ENCODE results near the gene TSTD1.

The TSTD1 gene

DNA sequence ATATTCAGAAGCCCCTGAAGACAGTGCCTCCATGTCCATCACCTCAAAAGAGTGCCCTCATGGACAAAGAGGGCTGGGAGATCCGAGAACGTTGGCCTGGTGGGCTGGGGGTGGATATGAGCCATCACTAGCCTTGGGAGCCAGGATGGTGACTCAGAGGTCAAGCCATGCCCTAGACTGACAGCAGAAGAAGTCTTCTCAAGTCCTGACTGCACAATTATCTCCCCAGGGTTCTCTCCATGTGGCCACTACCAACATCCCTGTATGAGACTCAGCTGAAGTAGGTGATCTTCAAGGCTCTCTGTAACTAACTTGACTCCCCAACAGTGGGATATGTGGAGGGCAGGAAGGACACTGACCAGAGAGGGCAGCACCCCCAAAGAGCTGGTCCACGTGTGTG lies 14.1 kb upstream of the TSTD1 start:
- TF ChIP-seq, protein P1, sequence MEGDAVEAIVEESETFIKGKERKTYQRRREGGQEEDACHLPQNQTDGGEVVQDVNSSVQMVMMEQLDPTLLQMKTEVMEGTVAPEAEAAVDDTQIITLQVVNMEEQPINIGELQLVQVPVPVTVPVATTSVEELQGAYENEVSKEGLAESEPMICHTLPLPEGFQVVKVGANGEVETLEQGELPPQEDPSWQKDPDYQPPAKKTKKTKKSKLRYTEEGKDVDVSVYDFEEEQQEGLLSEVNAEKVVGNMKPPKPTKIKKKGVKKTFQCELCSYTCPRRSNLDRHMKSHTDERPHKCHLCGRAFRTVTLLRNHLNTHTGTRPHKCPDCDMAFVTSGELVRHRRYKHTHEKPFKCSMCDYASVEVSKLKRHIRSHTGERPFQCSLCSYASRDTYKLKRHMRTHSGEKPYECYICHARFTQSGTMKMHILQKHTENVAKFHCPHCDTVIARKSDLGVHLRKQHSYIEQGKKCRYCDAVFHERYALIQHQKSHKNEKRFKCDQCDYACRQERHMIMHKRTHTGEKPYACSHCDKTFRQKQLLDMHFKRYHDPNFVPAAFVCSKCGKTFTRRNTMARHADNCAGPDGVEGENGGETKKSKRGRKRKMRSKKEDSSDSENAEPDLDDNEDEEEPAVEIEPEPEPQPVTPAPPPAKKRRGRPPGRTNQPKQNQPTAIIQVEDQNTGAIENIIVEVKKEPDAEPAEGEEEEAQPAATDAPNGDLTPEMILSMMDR (IDR thresholded peaks at IDR 0.05; ENCODE audit: insufficient read depth, low read length, missing control alignments): no peak
- ChIA-PET POLR2A (interaction anchor here (1.4 kb wide), 1 partner anchor 8 kb away, joined by 3 read pairs; the partner anchor contains the start of gene USF1), CTCF (interaction anchor here (1.0 kb wide), 1 partner anchor 9 kb away, joined by 3 read pairs; no protein-coding TSS in a partner anchor)
- no peak overlapping the region for H3K4me3 ChIP-seq (ENCODE audit: low read depth, low read length)
- DNase-seq (ENCODE audit: low read depth, low spot score): no peak

DNA sequence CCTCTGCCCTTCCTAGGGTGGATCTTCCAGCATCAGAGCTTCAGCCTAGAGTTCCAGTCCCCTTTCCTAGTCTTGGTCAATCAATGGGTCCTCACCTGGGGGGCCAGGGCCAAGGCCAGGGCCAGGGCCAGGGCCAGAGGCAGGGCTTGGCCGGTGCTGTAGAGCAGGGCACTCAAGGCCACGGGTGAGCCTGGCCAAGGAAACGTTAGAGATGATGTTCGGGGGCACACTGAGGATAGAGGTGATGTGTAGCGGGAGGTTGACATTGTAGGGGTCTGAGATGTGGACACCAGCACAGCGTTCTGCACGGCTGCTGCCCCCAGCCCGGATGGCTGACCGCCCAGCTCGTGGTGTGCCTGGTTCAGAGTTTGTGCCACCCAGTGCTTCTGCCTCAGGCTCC lies 12.5 kb upstream of the TSTD1 start:
- DNase-seq (ENCODE audit: low read depth, low spot score): no peak
- CTCF ChIA-PET: interaction anchor here (0.8 kb wide), 1 partner anchor 9 kb away, joined by 3 read pairs; no protein-coding TSS in a partner anchor
- no peak overlapping the region for H3K4me3 ChIP-seq (ENCODE audit: low read depth, low read length)
- TF ChIP-seq, protein P1 (IDR thresholded peaks at IDR 0.05; ENCODE audit: insufficient read depth, low read length, missing control alignments): no peak
- POLR2A ChIA-PET: no interaction called here

DNA sequence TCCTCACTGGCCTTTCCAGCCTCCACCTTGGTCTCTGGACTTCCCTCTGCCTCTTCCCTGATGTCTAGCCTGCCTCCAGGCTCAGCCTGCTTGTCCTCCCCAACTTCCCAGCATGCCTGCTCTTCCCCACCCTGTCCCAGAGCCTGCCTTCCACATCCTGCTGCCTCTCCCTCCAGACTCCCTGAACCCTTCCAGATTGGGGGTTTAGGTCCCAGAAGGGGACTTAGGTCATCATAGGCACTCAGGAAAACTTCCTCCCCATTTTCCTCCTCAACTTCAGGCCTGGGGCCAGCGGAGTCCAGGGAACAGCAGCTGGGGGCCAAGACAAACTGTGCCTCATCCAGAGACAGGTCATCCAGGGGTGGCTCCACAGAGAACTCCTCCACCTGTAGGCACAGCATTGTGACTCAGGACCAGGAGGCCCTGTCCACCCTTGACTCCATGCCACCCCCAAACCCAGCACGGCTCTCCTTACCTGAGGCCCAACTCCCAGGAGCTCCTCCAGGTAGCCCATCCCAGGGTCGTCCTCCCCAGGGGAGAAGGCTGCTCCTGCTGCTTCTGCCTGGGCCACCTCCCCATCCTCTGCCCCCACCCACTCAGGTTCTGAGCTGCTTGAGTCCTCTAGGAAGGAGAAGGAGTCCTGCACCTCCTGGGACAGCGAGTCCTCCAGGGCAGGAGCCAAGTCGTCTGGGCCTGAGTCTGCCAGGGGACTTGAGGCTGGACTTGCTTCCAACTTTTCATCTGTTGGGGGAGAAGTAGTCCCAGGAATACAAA lies 10.4 kb upstream of the TSTD1 start:
- CTCF ChIA-PET: interaction anchor here (1.6 kb wide), 1 partner anchor 19 kb away, joined by 3 read pairs; no protein-coding TSS in a partner anchor
- POLR2A ChIA-PET: no interaction called here
- TF ChIP-seq, protein P1 (IDR thresholded peaks at IDR 0.05; ENCODE audit: insufficient read depth, low read length, missing control alignments): no peak
- H3K4me3 ChIP-seq (ENCODE audit: low read depth, low read length): no peak overlapping the region
- DNase-seq (ENCODE audit: low read depth, low spot score): no peak

DNA sequence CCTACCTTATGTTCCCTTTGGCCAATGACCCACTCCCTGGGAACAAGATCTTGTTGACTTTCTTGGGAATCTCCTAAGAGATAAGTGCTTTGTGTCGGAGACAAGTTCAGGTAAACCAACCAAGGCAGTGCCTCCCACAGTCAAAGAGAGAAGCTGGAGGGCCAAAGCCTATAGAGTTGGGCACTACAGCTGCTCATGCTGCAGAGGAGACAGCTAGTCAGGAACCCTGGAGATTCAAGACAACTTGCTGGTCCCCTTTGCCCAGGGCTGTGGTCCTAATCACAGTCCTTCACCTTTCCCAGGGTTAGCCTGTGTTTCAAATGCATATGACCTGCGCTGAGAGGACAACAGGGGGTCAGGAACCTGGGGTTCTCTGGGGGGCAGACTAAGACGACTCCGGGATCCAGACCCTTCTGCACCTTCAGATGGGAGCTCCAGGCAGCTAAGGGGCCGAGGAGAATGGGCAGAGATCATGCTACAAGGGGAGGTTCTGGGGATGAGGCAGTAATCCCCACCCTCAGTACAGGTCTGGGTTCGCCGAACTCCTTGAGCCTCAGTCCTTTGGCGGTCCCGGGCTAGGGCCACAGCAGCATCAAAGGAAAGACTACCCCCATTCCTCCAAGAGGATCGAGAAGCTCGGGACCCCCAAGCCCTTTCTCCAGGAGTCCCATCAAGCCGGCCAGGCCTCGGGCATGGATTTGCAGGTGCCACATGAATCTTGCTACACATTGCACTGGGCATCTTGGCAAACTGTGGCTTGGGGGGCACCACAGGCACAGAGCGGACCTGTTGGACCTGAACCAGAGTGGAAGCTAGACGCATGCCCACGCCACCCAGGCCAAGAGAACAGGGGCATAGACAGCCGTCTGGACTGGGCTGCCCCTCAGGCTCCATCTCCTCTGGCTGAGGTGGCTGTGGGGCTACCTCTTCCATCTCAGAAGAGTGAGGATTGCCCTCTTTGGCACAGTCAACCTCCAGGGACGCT lies 9.0 kb upstream of the TSTD1 start:
- H3K4me3 ChIP-seq (ENCODE audit: low read depth, low read length): no peak overlapping the region
- POLR2A ChIA-PET: no interaction called here
- no peak for DNase-seq (ENCODE audit: low read depth, low spot score)
- CTCF ChIA-PET: interaction anchor here (1.4 to 9.8 kb wide), 9 partner anchors 7 to 92 kb away, joined by 3 to 107 read pairs (median 7); partner anchors contain the start of gene KLHDC9
- TF ChIP-seq, protein P1 (IDR thresholded peaks at IDR 0.05; ENCODE audit: insufficient read depth, low read length, missing control alignments): no peak

DNA sequence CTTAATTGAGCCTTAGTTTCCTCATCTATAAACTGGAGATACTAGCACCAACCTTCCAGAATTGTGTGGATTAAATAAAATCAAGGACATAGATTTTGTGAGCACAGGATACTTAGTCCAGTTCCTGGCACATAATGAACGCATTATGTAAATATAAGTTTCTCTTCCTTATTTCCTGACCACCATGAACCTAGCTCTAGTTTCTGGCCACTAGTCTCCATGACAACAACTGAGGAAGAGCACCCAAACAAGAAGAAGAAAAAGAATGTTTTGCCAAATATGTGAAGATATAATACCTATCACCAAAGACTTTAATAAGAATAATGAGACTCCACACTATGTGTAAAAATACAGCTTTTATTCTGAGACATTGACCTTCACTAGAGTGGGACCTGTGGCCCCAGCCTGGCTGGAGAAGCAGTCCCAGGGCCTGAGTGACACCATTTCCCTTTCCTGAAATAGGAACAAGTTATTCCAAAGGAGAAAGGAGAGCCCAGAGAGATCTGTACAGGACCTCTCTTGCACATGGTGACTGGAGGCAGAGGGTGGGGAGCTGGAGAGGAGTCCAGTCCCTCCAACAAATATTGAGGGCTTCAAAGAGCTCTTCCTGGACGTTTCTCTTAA lies 8.0 kb upstream of the TSTD1 start:
- no peak for DNase-seq (ENCODE audit: low read depth, low spot score)
- ChIA-PET POLR2A (interaction anchor here (1.1 to 1.9 kb wide), 3 partner anchors 8 to 86 kb away, joined by 3 to 11 read pairs (median 10); partner anchors contain the start of genes DEDD and KLHDC9), CTCF (interaction anchor here (0.6 to 9.8 kb wide), 13 partner anchors 8 to 1831 kb away, joined by 3 to 107 read pairs (median 4); partner anchors contain the start of genes DEDD, F11R and KLHDC9)
- peak overlapping the region; percentile 90 for H3K4me3 ChIP-seq (ENCODE audit: low read depth, low read length)
- TF ChIP-seq, protein P1 (IDR thresholded peaks at IDR 0.05; ENCODE audit: insufficient read depth, low read length, missing control alignments): no peak

All from AG04449 (cell line).